ENCODE measurements around the gene FHAD1. TPM values are rescaled to one million over a fixed set of nuclear protein-coding genes. Genes with fewer than 3 reads are reported as not detected.

The FHAD1 gene
- total and polyA plus RNA-seq, 9 of the 15 experiments (the other 6 are each of a cell fraction or from before 2014, with no cell fraction given) = 0.32 to 2.1 (median 1.5) TPM; not detected in 1

- TF ChIP-seq, protein P1, sequence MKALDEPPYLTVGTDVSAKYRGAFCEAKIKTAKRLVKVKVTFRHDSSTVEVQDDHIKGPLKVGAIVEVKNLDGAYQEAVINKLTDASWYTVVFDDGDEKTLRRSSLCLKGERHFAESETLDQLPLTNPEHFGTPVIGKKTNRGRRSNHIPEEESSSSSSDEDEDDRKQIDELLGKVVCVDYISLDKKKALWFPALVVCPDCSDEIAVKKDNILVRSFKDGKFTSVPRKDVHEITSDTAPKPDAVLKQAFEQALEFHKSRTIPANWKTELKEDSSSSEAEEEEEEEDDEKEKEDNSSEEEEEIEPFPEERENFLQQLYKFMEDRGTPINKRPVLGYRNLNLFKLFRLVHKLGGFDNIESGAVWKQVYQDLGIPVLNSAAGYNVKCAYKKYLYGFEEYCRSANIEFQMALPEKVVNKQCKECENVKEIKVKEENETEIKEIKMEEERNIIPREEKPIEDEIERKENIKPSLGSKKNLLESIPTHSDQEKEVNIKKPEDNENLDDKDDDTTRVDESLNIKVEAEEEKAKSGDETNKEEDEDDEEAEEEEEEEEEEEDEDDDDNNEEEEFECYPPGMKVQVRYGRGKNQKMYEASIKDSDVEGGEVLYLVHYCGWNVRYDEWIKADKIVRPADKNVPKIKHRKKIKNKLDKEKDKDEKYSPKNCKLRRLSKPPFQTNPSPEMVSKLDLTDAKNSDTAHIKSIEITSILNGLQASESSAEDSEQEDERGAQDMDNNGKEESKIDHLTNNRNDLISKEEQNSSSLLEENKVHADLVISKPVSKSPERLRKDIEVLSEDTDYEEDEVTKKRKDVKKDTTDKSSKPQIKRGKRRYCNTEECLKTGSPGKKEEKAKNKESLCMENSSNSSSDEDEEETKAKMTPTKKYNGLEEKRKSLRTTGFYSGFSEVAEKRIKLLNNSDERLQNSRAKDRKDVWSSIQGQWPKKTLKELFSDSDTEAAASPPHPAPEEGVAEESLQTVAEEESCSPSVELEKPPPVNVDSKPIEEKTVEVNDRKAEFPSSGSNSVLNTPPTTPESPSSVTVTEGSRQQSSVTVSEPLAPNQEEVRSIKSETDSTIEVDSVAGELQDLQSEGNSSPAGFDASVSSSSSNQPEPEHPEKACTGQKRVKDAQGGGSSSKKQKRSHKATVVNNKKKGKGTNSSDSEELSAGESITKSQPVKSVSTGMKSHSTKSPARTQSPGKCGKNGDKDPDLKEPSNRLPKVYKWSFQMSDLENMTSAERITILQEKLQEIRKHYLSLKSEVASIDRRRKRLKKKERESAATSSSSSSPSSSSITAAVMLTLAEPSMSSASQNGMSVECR (CRISPR knock-in tag; IDR thresholded peaks at IDR 0.05) = no peak
- TF ChIP-seq PBX2 (CRISPR knock-in tag; IDR thresholded peaks at IDR 0.05; ENCODE audit: low read depth) (no peak), PBX2 (tag; conservative IDR thresholded peaks at IDR 0.05; ENCODE audit: low read depth) (peak; percentile 70), KAT8 (IDR thresholded peaks at IDR 0.05; ENCODE audit: low read depth) (no peak), ZNF253 (CRISPR knock-in tag; conservative IDR thresholded peaks at IDR 0.05) (no peak), TCF3 (CRISPR knock-in tag; IDR thresholded peaks at IDR 0.05) (peak; percentile 72), ZEB2 (IDR thresholded peaks at IDR 0.05) (no peak), HOXB6 (CRISPR knock-in tag; IDR thresholded peaks at IDR 0.05; ENCODE audit: borderline replicate concordance) (no peak), ILK (tag; IDR thresholded peaks at IDR 0.05; ENCODE audit: borderline replicate concordance, low read depth) (no peak), ZNF644 (tag; IDR thresholded peaks at IDR 0.05; ENCODE audit: low read depth) (no peak), TCFL5 (CRISPR knock-in tag; conservative IDR thresholded peaks at IDR 0.05) (no peak), SMARCA4 (IDR thresholded peaks at IDR 0.05) (0 out of 2 replicates have a peak, but pooled peaks have one; percentile 45), ZNF143 (CRISPR knock-in tag; IDR thresholded peaks at IDR 0.05) (no peak), RBBP5 (IDR thresholded peaks at IDR 0.05; ENCODE audit: borderline replicate concordance, insufficient read depth, low read length, poor library complexity, severe bottlenecking) (peak; percentile 40), BRCA1 (IDR thresholded peaks at IDR 0.05) (no peak), BRCA1 (CRISPR knock-in tag; IDR thresholded peaks at IDR 0.05) (no peak), ZNF561 (CRISPR knock-in tag; conservative IDR thresholded peaks at IDR 0.05) (no peak), LEF1 (IDR thresholded peaks at IDR 0.05) (no peak)
- TF ChIP-seq, protein P2, sequence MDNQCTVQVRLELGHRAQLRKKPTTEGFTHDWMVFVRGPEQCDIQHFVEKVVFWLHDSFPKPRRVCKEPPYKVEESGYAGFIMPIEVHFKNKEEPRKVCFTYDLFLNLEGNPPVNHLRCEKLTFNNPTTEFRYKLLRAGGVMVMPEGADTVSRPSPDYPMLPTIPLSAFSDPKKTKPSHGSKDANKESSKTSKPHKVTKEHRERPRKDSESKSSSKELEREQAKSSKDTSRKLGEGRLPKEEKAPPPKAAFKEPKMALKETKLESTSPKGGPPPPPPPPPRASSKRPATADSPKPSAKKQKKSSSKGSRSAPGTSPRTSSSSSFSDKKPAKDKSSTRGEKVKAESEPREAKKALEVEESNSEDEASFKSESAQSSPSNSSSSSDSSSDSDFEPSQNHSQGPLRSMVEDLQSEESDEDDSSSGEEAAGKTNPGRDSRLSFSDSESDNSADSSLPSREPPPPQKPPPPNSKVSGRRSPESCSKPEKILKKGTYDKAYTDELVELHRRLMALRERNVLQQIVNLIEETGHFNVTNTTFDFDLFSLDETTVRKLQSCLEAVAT (IDR thresholded peaks at IDR 0.05) = no peak
Observed at GRCh38 chr1:15328351-15329103, 81.5 kb downstream of the FHAD1 start (continued).

Data from K562 (cell line).